GM12878 (cell line): ENCODE measurements around the gene MDFI. TPM values are rescaled to one million over a fixed set of nuclear protein-coding genes. Genes with fewer than 3 reads are reported as not detected.

ENCODE experiments used
- ATAC-seq: fragments of 200-7000 bp; cut with Tn5 transposase; 3 replicates; pipeline ENCODE4 v1.9.1; 2020; ENCODE audit warnings: mild to moderate bottlenecking, moderate library complexity
- BruUV-seq: library from RNA; stranded (reverse); fragments of 400-500 nt; replicated peaks from 2 replicates; lab custom pipeline; 2021; lab: Mats Ljungman, UMichigan
- CTCF ChIA-PET: fragments of 300-600 bp; sonication (Branson Sonifier 250); formaldehyde crosslinking; extraction: SDS; loops from one replicate; lab custom pipeline; 2021; ENCODE audit warnings: inconsistent platforms; lab: Yijun Ruan, JAX
- POLR2A ChIA-PET: fragments of 350-600 bp; formaldehyde crosslinking; extraction: SDS; loops from one replicate; lab custom pipeline; 2021; ENCODE audit warnings: inconsistent platforms; lab: Charles Lee
- RAD21 ChIA-PET: fragments of 300-600 bp; sonication (Branson Sonifier 250); formaldehyde crosslinking; loops from one replicate; lab custom pipeline; 2023; ENCODE audit warnings: antibody characterized with exemption; ENCODE audit not compliant: unreplicated experiment; lab: Charles Lee
- SMC1A ChIA-PET: fragments of 300-600 bp; sonication (Branson Sonifier 250); formaldehyde crosslinking; loops from one replicate; lab custom pipeline; 2023; ENCODE audit not compliant: unreplicated experiment, uncharacterized antibody; lab: Charles Lee
- DNase-seq: peaks from one replicate; pipeline ENCODE4 v3.0.0-alpha.2; 2011; ENCODE audit warnings: low read depth, low spot score
- FAIRE-seq: peaks from 3 replicates; lab custom pipeline; 2011; peaks lifted over from hg19 to GRCh38; lab: Jason Lieb, UNC
- H2AFZ ChIP-seq: 2 replicates; pipeline ENCODE4 v1.6.0; 2011; ENCODE audit warnings: low read depth, low read length, control low read depth; ENCODE audit not compliant: control insufficient read depth
- H3K27ac ChIP-seq: 2 replicates; pipeline ENCODE4 v1.5.1; 2011; ENCODE audit warnings: control low read depth; ENCODE audit not compliant: control insufficient read depth, insufficient read depth
- H3K27me3 ChIP-seq, 2 experiments: replicated peaks in 1 of 2; 2 replicates each; pipeline versions ENCODE4 v1.6.0 to v1.6.1; 2011; ENCODE audit warnings: low read length in 1 of 2; ENCODE audit not compliant: control insufficient read depth in 2 of 2, insufficient read depth in 2 of 2
- H3K36me3 ChIP-seq, 2 experiments: 2 replicates each; pipeline ENCODE4 v1.5.1; 2011; ENCODE audit warnings: low read length in 1 of 2; ENCODE audit not compliant: control insufficient read depth in 2 of 2, insufficient read depth in 2 of 2
- H3K4me1 ChIP-seq: 2 replicates; pipeline ENCODE4 v1.6.1; 2011; ENCODE audit warnings: mild to moderate bottlenecking, low read length, moderate library complexity, mixed read lengths; ENCODE audit not compliant: control insufficient read depth, insufficient read depth
- H3K4me2 ChIP-seq: 2 replicates; pipeline ENCODE4 v1.6.0; 2011; ENCODE audit warnings: control low read depth; ENCODE audit not compliant: control insufficient read depth, insufficient read depth
- H3K4me3 ChIP-seq: fragments of 200-600 bp; sonication (generic); 2 replicates; pipeline ENCODE4 v1.5.1; 2016
- H3K79me2 ChIP-seq: 2 replicates; pipeline ENCODE4 v1.6.0; 2011; ENCODE audit warnings: low read length; ENCODE audit not compliant: control insufficient read depth, insufficient read depth
- H3K9ac ChIP-seq: 2 replicates; pipeline ENCODE4 v1.8.0; 2011; ENCODE audit warnings: low read length, control low read depth, mixed read lengths; ENCODE audit not compliant: control insufficient read depth, insufficient read depth
- H3K9me3 ChIP-seq: replicated peaks from 3 replicates; pipeline ENCODE4 v1.5.1; 2011; ENCODE audit warnings: mild to moderate bottlenecking, low read length; ENCODE audit not compliant: control insufficient read depth, insufficient read depth
- H4K20me1 ChIP-seq: 2 replicates; pipeline ENCODE4 v1.6.0; 2011; ENCODE audit not compliant: control insufficient read depth, insufficient read depth
- CHD4 ChIP-seq: fragments of 200-600 bp; sonication (generic); IDR thresholded peaks from 2 replicates; pipeline ENCODE4 v1.6.1; 2016; ENCODE audit warnings: mild to moderate bottlenecking
- CREB1 ChIP-seq: IDR thresholded peaks from 2 replicates; pipeline ENCODE4 v1.6.1; 2012; ENCODE audit warnings: low read depth, mild to moderate bottlenecking, inconsistent platforms
- EZH2 ChIP-seq: IDR thresholded peaks from 2 replicates; pipeline ENCODE4 v1.6.1; 2012; ENCODE audit warnings: low read depth, mild to moderate bottlenecking, control low read depth, inconsistent platforms, low read length, borderline replicate concordance; ENCODE audit not compliant: control insufficient read depth
- FOS ChIP-seq: IDR thresholded peaks from 3 replicates; pipeline ENCODE4 v1.6.1; 2011; ENCODE audit warnings: borderline replicate concordance; ENCODE audit not compliant: insufficient read length; ENCODE audit errors: extremely low read depth
- MXI1 ChIP-seq: fragments of 150-350 bp; IDR thresholded peaks from 2 replicates; pipeline ENCODE4 v1.6.1; 2011; ENCODE audit warnings: low read depth, mild to moderate bottlenecking, inconsistent platforms, low read length, improper control_type of control experiment
- YBX1 ChIP-seq: fragments of 450-650 bp; IDR thresholded peaks from 2 replicates; pipeline ENCODE4 v1.6.1; 2016; ENCODE audit warnings: antibody characterized with exemption
- YY1 ChIP-seq: IDR thresholded peaks from 2 replicates; pipeline ENCODE4 v1.6.1; 2011; ENCODE audit warnings: low read depth, mild to moderate bottlenecking, low read length
- ZBTB33 ChIP-seq: fragments of 450-650 bp; IDR thresholded peaks from 2 replicates; pipeline ENCODE4 v1.6.1; 2017; ENCODE audit warnings: mild to moderate bottlenecking
- WGBS: methylation state at CpG from one replicate; pipeline ENCODE4 v1.1.6; 2016; ENCODE audit warnings: low lambda C conversion rate; ENCODE audit not compliant: insufficient replicate concordance, insufficient coverage; ENCODE audit errors: missing lambda C conversion rate; 5-methylcytosine and 5-hydroxymethylcytosine counted together
- in situ Hi-C: fragments of 300-500 bp; cut with MboI; formaldehyde crosslinking; loops from 9 replicates; pipeline ENCODE4 v1.14.3; 2018; ENCODE audit warnings: mixed read lengths
- intact Hi-C: fragments of 100-400 bp; cut with micrococcal nuclease; formaldehyde crosslinking; loops from one replicate; pipeline ENCODE4 v1.14.2; 2022; ENCODE audit not compliant: unreplicated experiment
- polyA plus RNA-seq, 11 experiments: library from polyadenylated mRNA; depleted of rRNA in 4 of 11; unstranded in 6 of 11; stranded (reverse) in 5 of 11; fragments of >200 nt; fragmentation: Nextera tagmentation in 4 of 11; fragmentation: Illumina TruSeq in 1 of 11; extraction: Ambion mirVana in 4 of 11; extraction: Trizol in 1 of 11; gene quantifications; 1 replicate in 1 of 11; 2 replicates in 10 of 11; pipeline versions ENCODE4 v1.2.1 to v1.2.3, GENCODE V29; 2011 to 2016; ENCODE audit warnings: inconsistent platforms in 2 of 11, missing spikeins in 2 of 11, low read depth in 1 of 11
- total RNA-seq, 4 experiments: library from RNA; depleted of rRNA in 3 of 4; stranded (reverse); fragments of >200 nt in 3 of 4; fragmentation: Illumina TruSeq in 1 of 4; extraction: Trizol in 1 of 4; gene quantifications; 2 replicates each; pipeline versions ENCODE4 v1.2.1 to v1.2.3, GENCODE V29; 2013 to 2021
- TF ChIP-seq, protein P1 (sequence below): IDR thresholded peaks from 2 replicates; pipeline ENCODE4 v1.6.1; 2012; ENCODE audit warnings: low read length, inconsistent platforms

MDFI gene
- total and polyA plus RNA-seq, 10 of the 15 experiments (the other 5 are each of a cell fraction or from before 2014, with no cell fraction given), result not detected

- DNase-seq (no peak), FAIRE-seq (no peak), ATAC-seq (no peak)
- Histone ChIP-seq H3K79me2 (no peaks in the 10 kb centered on the region), H3K27me3 (no peaks in the 10 kb centered on the region; a peak in 1 of 4 replicates), H3K9ac (no peak overlapping the region), H2AFZ (no peak overlapping the region), H3K4me3 (no peak overlapping the region), H4K20me1 (no peaks in the 10 kb centered on the region), H3K9me3 (no peaks in the 10 kb centered on the region), H3K4me2 (no peak overlapping the region), H3K36me3 (no peaks in the 10 kb centered on the region), H3K27ac (no peak overlapping the region), H3K4me1 (no peaks in the 10 kb centered on the region)
- 44% methylated on average over 5 of the region's 5 CpGs for WGBS
- SMC1A ChIA-PET, result interaction anchor here (1.3 kb wide), 1 partner anchor 170 kb away, joined by 3 read pairs; no protein-coding TSS in a partner anchor
- CTCF ChIA-PET, result interaction anchor here (0.8 to 4.3 kb wide), 7 partner anchors 75 to 236 kb away, joined by 3 to 38 read pairs (median 17); partner anchors contain the start of gene TOMM6
- RAD21 ChIA-PET, result interaction anchor here (2.2 to 3.1 kb wide), 2 partner anchors 77 to 80 kb away, joined by 17 to 23 read pairs; no protein-coding TSS in a partner anchor
- in situ Hi-C loops (loop anchor here (5.0 to 10.0 kb wide), 3 partner anchors 81 to 441 kb away; no protein-coding TSS in a partner anchor), intact Hi-C loops (loop anchor here (5.0 to 10.0 kb wide), 2 partner anchors 297 to 441 kb away; no protein-coding TSS in a partner anchor)
- BruUV-seq, result no TSS peak
- POLR2A ChIA-PET, result no interaction called here
- TF ChIP-seq MXI1 (no peak), FOS (no peak), YBX1 (no peak), YY1 (no peak), EZH2 (no peak), ZBTB33 (no peak), CREB1 (no peak), CHD4 (no peak)
- TF ChIP-seq, protein P1, sequence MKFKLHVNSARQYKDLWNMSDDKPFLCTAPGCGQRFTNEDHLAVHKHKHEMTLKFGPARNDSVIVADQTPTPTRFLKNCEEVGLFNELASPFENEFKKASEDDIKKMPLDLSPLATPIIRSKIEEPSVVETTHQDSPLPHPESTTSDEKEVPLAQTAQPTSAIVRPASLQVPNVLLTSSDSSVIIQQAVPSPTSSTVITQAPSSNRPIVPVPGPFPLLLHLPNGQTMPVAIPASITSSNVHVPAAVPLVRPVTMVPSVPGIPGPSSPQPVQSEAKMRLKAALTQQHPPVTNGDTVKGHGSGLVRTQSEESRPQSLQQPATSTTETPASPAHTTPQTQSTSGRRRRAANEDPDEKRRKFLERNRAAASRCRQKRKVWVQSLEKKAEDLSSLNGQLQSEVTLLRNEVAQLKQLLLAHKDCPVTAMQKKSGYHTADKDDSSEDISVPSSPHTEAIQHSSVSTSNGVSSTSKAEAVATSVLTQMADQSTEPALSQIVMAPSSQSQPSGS, result no peak
Observed at GRCh38 chr6:41604006-41604405, 34.3 kb upstream of the MDFI start.
